Measurements from ENCODE around the gene PAOX.
A peak's percentile ranks its signal among the peaks of the same experiment; 100 is the strongest.

PAOX gene

GRCh38 chr10:133379152-133379800 lies at the start of gene PAOX:
PAOX (plus strand) TSS chr10:133379262; CDS start chr10:133379317, 55 bp downstream.
- DNase-seq = no peak

GRCh38 chr10:133329491-133330202 lies 49.4 kb upstream of the PAOX start:
- DNase-seq = peak; percentile 49 to 70

- DNase-seq = no peak
Observed at GRCh38 chr10:133332936-133333699, 45.9 kb upstream of the PAOX start.

- DNase-seq = no peak
Observed at GRCh38 chr10:133334503-133335245, 44.4 kb upstream of the PAOX start.

GRCh38 chr10:133335246-133336117 lies 43.6 kb upstream of the PAOX start:
- DNase-seq = peak in 1 of 2 donors; percentile 19

DNA sequence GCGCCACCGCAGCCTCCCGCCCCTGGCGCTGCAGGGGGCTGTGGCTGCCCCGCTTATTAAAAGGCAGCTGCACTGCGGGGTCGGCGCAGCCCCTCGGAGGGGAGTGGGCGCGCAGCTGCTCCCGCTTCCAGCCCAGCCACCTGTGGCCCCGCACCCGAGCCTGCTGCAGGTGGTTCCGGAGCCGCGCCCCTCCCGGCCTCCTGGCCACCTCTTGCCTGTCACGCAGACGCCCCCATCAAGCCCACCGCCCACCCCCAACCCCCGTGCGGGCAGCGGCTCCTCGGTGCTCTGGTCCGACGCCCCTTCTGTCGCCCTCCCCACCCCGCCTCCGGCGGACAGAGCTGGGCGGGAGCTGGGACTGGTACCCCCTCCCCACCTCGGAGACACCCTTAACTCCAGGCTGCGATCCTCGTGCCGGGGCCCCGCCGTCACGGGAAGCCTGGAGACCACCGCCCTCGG lies 42.9 kb upstream of the PAOX start:
- no peak for DNase-seq

- DNase-seq = no peak
Observed at GRCh38 chr10:133336577-133337369, 42.3 kb upstream of the PAOX start, which contains the start of gene CALY. CALY (minus strand) TSS chr10:133336896; CDS start chr10:133328989, 7,907 bp downstream.

DNA sequence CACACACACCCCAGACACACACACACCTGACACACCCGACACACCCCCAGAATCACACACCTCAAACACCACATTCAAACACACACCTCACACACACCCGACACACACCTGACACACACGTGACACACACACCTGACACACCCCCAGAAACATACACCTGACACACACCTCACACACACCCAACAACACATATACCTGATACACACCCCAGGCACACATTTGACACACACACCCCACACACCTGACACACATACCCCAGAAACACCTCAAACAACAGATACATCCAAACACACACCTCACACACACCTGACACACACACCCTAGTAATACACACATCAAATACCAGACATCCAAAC lies 41.7 kb upstream of the PAOX start:
- DNase-seq = no peak

DNA sequence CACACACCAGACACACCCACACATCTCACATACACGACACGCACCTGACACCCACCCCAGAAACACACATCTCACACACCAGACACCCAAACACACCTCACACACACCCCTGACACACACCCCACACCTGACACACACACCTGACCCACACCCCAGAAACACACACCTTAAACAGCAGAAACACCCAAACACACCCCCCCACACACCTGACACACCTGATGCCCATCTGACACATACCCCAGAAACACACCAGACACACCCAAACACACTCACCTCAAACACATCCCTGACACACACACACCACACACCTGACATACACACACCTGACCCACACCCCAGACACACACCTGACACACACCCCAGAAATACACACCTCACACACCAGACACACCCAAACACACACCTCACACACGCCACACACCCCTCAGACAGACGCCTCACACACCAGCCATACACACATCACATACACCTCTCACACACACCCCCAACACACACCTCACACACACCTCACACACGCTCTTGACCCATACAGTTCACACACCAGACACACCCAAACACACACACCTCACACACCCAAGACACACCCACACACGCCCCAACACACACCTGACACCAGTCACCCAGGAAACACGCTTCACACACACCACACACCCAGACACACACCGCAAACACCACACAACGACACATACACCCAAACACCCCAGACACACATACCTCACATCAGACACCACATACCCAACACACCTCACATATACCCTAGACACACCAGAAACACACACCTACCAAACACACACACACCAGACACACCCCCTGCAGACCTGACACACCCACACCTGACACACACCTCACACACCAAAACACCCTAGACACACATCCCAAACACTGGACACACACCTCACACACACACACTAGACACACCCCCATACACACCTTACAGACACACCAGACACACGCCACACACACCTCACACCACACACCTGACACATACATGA lies 40.7 kb upstream of the PAOX start:
- DNase-seq = no peak

DNA sequence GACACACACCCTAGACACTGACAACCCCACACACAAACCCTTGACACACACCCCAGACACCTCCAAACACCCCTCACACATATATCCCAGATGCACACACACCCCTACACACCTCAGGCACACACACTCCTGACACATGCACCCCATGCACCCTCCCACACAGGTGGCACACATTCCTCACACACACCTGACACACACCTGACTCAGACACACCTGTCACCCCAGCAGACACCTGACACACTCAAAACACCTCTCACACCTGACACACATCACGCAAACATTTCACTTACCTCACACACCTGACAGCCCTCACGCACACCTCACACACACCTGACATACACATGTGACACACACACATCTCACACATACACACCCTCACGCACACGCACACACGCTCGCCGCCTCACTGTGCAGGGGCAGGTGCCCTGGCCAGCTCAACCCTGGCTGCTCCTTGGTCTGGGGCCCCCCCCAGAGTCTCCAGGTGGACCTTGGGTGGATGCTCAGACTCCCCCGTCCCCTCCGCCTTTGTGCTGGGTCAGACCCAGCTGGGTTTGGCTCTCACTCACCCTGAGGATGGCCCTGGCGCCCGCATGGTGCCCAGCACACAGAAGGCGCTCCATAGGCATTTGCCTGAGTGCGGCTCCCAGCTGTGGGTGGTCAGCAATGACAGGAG lies 39.2 kb upstream of the PAOX start:
- no peak for DNase-seq

- DNase-seq = no peak
Observed at GRCh38 chr10:133341983-133342382, 37.1 kb upstream of the PAOX start.

DNA sequence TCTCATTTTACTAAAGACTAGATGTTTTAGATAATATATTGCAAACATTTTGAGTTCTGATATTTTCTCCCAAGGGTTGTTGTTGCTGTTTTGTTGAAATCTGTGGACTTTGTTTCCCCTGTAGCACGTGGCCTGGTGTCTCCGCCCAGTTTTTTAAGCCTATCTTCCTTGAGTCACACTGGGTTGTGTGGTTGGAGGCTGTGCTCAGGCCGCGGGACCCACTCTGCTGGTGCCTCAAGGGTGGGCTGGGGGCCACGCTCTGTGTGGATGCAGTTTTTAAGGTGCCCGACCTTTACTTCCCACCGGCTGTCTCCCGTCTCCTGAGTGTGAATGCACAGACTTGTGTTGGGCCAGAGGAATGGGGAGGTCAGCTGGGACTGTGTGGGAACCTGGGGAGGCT lies 36.1 kb upstream of the PAOX start:
- no peak for DNase-seq

- DNase-seq = no peak
Observed at GRCh38 chr10:133343558-133343957, 35.5 kb upstream of the PAOX start.

- no peak for DNase-seq
Observed at GRCh38 chr10:133344236-133344635, 34.8 kb upstream of the PAOX start.

DNA sequence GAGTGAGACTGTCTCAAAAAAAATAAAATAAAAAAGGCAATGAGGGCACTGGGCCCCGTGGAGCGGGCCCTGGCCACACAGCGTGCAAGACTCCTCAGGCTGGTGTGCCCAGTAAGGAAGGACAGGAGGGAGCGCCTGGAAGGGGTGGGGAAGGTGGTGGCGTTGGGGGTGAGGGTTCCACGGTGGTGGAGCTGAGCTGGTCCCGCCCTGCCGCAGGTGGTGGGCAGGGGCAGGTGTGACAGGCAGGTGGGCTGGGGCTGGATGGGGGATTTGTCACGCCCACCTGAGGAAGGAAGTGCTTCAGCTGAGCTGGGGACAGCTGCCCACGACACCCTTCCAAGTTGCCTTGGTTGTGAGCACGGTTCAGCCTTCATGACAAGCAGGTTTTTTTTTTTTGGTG lies 32.6 kb upstream of the PAOX start:
- no peak for DNase-seq

- DNase-seq = no peak
Observed at GRCh38 chr10:133347710-133348517, 31.1 kb upstream of the PAOX start.

DNA sequence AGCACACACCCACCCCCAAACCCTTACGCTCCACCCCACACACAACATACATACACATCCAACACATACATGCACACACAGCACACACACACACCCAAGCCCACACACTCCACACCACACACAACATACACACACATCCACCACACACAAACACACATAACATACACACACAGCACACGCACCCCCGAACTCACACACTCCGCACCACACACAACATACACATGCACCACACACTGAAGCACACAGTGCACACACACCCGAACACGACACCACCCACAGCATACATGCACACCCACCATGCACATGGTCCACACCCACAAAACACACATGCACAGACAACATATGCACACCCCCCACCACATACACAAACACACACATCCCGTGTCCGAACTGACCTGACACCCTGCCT lies 29.9 kb upstream of the PAOX start:
- DNase-seq = no peak

- DNase-seq = no peak
Observed at GRCh38 chr10:133349577-133350011, 29.5 kb upstream of the PAOX start.

All from bone marrow (tissue), 2 donors.